Mesothelial cell of epicardium (in vitro differentiated cells): ENCODE measurements around the gene ZNF451. TPM values are rescaled to one million over a fixed set of nuclear protein-coding genes. Genes with fewer than 3 reads are reported as not detected.

Experiments
- DNase-seq, 2 experiments: peaks; one replicate each; pipeline ENCODE4 v3.0.0; 2021; ENCODE audit warnings: low spot score in 2 of 2; ENCODE audit not compliant: unreplicated experiment in 2 of 2
- H3K27ac Mint-ChIP-seq: 2 replicates; pipeline ENCODE4 v1.8.0; 2021; ENCODE audit warnings: mixed read lengths
- H3K27me3 Mint-ChIP-seq: 2 replicates; pipeline ENCODE4 v1.8.0; 2021; ENCODE audit warnings: low read depth, mixed read lengths
- H3K36me3 Mint-ChIP-seq: 2 replicates; pipeline ENCODE4 v1.8.0; 2021; ENCODE audit warnings: mixed read lengths
- H3K4me1 Mint-ChIP-seq: 2 replicates; pipeline ENCODE4 v1.8.0; 2021; ENCODE audit warnings: mixed read lengths
- H3K4me3 Mint-ChIP-seq: 2 replicates; pipeline ENCODE4 v1.8.0; 2021; ENCODE audit warnings: mild to moderate bottlenecking, moderate library complexity, mixed read lengths
- H3K9me3 Mint-ChIP-seq: 2 replicates; pipeline ENCODE4 v1.8.0; 2021; ENCODE audit warnings: mixed read lengths
- CTCF ChIP-seq: fragments of 200-600 bp; sonication (generic); IDR thresholded peaks from one replicate; pipeline ENCODE4 v1.5.0; 2021; ENCODE audit warnings: antibody characterized with exemption; ENCODE audit not compliant: unreplicated experiment
- total RNA-seq: library from RNA; stranded (reverse); gene quantifications from 3 replicates; pipeline ENCODE4 v1.2.1, GENCODE V29; 2021

Gene ZNF451
- total RNA-seq, 1 donor from 2014 or later: 79.9 TPM

GRCh38 chr6:57158658-57159057 is 68.7 kb downstream of the ZNF451 start:
- H3K4me1 Mint-ChIP-seq: no peaks in the 10 kb centered on the region
- H3K36me3 Mint-ChIP-seq: peaks cover 25% of the 10 kb centered on the region
- H3K9me3 Mint-ChIP-seq: peaks cover 3% of the 10 kb centered on the region
- no peak for DNase-seq
- TF ChIP-seq CTCF: no peak
- H3K27ac Mint-ChIP-seq: no peak overlapping the region
- H3K27me3 Mint-ChIP-seq: no peaks in the 10 kb centered on the region
- no peak overlapping the region for H3K4me3 Mint-ChIP-seq

- no peak for DNase-seq
- Mint-ChIP-seq H3K4me1 (no peaks in the 10 kb centered on the region), H3K27me3 (no peaks in the 10 kb centered on the region), H3K9me3 (peaks cover 7% of the 10 kb centered on the region), H3K4me3 (no peak overlapping the region), H3K36me3 (peaks cover 28% of the 10 kb centered on the region), H3K27ac (no peak overlapping the region)
- TF ChIP-seq CTCF: no peak
These were observed 69.1 kb downstream of the ZNF451 start for GRCh38 chr6:57159127-57159526.

DNA sequence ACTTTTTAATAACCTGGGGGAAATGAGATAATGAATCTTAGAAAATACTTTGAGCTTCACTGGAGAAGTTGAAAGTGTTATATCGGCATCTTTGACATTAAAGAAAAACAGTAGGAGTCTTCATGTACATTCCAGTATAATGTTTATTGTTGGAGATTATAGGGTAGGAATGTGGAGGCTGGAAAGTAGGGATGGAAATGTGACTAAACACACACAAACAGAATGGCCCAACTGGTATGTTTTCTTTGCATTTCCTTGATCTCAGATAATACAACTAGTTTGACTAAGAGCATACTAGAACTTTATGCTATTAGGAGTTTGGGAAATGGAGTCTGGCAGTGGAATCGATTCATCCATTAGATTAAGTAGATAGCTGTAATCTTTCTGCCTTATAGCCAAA is 72.0 kb downstream of the ZNF451 start:
- H3K9me3 Mint-ChIP-seq: peaks cover 24% of the 10 kb centered on the region
- H3K27ac Mint-ChIP-seq: no peak overlapping the region
- H3K4me1 Mint-ChIP-seq: no peaks in the 10 kb centered on the region
- no peak for DNase-seq
- no peak for TF ChIP-seq CTCF
- H3K27me3 Mint-ChIP-seq: no peaks in the 10 kb centered on the region
- no peak overlapping the region for H3K4me3 Mint-ChIP-seq
- H3K36me3 Mint-ChIP-seq: peaks cover 40% of the 10 kb centered on the region

DNA sequence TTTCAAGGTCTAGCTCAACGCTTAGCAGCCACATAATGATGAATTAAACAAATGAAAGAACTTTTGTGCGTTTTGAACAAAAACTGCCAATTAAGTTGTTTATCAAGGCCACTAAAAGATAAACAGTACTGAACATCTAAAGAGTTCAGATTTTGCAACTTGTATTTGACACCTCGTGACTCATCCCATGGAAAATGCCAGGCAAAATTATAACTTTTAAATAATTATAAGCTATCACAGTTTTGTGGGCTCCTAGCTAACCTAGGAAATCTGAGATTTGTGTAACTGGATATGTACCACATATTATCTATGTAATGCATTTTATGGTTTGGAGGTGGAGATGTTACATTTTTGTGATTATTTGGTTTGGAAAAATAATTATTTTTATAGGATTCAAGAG is 72.5 kb downstream of the ZNF451 start:
- no peak for TF ChIP-seq CTCF

GRCh38 chr6:57163956-57164355 is 74.0 kb downstream of the ZNF451 start:
- TF ChIP-seq CTCF: no peak
- Mint-ChIP-seq H3K36me3 (peaks cover 45% of the 10 kb centered on the region), H3K27ac (no peak overlapping the region), H3K27me3 (no peaks in the 10 kb centered on the region), H3K4me1 (no peaks in the 10 kb centered on the region), H3K4me3 (no peak overlapping the region), H3K9me3 (peaks cover 24% of the 10 kb centered on the region)
- no peak for DNase-seq

More for the DNA sequence above, 72.5 kb downstream of the ZNF451 start:
- Mint-ChIP-seq H3K27me3 (no peaks in the 10 kb centered on the region), H3K9me3 (peaks cover 24% of the 10 kb centered on the region), H3K27ac (no peak overlapping the region), H3K4me3 (no peak overlapping the region), H3K4me1 (no peaks in the 10 kb centered on the region), H3K36me3 (peaks cover 45% of the 10 kb centered on the region)
- DNase-seq: no peak

DNA sequence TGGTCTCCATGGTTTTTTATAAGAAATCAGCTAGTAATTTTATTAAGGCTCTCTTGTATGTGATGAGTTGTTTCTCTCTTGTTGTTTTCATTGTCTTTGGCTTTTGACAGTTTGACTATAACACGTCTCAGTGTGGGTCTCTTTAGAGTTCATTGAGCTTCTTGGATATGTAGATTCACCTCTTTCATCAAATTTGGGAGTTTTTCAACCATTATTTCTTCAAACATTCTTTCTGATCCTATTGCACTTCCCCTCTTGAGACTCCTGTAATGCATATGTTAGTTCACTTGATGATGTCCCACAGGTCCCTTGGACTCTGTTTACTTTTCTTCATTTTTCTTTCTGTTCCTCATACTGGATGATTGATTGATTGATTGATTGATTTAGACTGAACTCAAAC is 75.1 kb downstream of the ZNF451 start:
- TF ChIP-seq CTCF: no peak
- DNase-seq: no peak
- no peak overlapping the region for H3K27ac Mint-ChIP-seq

More for the DNA sequence above, 75.1 kb downstream of the ZNF451 start:
- Mint-ChIP-seq H3K9me3 (peaks cover 24% of the 10 kb centered on the region), H3K27me3 (no peaks in the 10 kb centered on the region), H3K4me1 (no peaks in the 10 kb centered on the region), H3K36me3 (peaks cover 45% of the 10 kb centered on the region), H3K4me3 (no peak overlapping the region)
